HFF-Myc (cell line): Measurements from ENCODE around the gene TBC1D8.

Experiments
- DNase-seq: peaks from one replicate; pipeline ENCODE4 v3.0.0-alpha.2; 2011; ENCODE audit warnings: low read depth; ENCODE audit errors: extremely low read depth
- H3K4me3 ChIP-seq: replicated peaks from 2 replicates; pipeline ENCODE4 v1.5.1; 2011; ENCODE audit warnings: low read depth, mild to moderate bottlenecking, control low read depth, low read length
- TF ChIP-seq, protein P1 (sequence below): IDR thresholded peaks from 2 replicates; pipeline ENCODE4 v1.5.1; 2012; ENCODE audit warnings: mild to moderate bottlenecking, low read depth, low read length, control low read depth; ENCODE audit errors: missing control alignments

Gene TBC1D8

DNA sequence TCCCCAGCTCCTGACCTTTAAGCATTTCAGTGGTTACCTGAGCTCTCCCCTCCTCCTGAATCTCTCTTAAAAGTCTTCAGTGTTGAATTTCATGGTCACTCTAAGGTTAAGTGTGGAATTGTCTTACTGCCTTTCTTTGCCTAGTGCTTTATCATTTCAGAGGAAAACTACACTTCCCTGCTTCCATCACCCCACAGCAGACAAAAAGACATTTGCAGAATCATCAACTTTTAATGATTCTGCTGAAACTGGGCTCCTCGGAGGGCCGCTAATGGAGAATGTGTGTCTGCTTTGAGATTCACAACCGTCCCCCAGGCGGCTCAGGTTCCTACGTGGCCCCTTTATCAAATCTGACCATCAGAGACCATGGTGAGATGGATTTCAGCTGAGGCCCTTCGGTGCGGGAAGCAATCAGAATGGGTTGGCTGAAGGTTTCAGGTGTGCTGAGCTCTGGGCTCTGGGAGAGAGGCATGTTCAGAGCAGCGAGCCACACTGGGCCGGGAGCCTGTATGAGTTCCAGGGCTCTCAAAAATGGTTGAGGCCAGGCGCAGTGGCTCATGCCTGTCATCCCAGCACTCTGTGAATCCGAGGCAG, 41.9 kb upstream of the TBC1D8 start:
- DNase-seq, result no peak
- H3K4me3 ChIP-seq, result no peak overlapping the region
- TF ChIP-seq, protein P1, sequence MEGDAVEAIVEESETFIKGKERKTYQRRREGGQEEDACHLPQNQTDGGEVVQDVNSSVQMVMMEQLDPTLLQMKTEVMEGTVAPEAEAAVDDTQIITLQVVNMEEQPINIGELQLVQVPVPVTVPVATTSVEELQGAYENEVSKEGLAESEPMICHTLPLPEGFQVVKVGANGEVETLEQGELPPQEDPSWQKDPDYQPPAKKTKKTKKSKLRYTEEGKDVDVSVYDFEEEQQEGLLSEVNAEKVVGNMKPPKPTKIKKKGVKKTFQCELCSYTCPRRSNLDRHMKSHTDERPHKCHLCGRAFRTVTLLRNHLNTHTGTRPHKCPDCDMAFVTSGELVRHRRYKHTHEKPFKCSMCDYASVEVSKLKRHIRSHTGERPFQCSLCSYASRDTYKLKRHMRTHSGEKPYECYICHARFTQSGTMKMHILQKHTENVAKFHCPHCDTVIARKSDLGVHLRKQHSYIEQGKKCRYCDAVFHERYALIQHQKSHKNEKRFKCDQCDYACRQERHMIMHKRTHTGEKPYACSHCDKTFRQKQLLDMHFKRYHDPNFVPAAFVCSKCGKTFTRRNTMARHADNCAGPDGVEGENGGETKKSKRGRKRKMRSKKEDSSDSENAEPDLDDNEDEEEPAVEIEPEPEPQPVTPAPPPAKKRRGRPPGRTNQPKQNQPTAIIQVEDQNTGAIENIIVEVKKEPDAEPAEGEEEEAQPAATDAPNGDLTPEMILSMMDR, result no peak

DNA sequence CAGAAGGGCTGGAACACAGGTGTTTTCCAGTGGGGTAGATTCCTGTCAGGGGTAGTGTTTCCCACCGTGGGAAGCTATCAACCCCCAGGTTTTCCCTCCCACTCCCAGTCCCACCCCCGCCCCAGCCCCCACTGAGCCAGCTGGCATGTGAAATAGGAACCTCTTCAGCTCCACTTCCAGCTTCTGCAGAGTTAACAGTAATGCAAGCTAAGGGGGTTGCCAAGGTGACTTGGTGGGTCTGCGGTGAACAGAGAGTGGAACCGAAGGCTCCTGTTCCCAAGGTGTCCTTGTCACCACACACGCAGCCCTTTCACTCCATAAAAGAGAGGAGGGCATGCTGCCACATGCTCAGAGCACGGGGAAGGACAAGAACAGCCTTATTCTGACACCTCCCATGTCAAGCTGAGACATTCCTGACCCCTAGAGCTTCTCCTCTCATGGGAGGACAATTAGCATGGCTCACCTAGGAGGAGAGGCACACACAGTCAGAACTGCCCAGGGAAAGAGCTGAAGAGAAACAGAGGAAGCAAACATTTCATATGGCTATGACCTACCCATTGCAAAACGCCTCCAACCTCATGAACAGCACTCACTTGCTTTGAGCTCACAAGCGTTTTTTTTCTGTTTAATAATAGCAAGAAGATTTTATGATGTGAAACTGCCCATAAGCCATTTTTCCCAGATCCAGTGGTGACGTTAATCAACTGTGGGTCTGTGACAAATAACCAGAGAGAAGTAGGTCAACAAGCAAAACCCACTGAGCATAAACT, 39.8 kb upstream of the TBC1D8 start:
- TF ChIP-seq, protein P1, result no peak
- no peak for DNase-seq
- no peak overlapping the region for H3K4me3 ChIP-seq

DNA sequence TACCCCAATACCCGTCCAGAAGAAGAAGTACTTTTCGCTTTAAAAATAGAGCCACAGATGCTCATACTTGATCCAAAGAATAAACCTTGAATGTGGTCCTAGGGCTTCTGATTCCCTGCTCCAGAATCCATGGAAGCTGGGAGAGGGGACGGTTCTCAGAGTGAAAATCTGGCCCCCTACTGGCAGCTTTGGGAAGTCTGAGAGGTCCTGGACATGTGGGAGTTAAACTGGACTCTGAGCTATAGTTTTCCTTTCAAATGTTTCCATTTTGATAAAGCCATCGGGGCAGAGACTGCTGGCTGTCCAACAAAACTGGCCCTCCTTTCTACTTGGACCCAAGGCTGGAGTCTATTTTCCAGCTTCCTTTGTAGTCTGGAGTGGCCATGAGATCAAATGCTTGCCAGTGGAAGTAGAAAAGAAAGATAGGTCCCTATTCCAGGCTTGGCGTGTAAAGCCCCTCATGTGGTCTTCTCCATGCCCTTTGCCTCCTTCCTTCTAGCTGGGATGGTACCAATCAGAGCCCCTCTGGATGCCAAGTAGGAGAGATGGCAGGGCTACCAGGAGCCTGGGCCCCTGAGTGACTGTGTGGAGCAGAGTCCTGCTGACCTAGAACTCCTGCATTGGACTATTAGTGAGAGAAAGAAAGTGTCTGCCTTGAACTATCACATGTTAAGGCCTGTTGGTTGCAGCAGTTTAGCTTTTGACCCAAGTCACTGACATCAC, 37.7 kb upstream of the TBC1D8 start:
- DNase-seq, result no peak
- TF ChIP-seq, protein P1, result peak; percentile 88
- no peak overlapping the region for H3K4me3 ChIP-seq

DNA sequence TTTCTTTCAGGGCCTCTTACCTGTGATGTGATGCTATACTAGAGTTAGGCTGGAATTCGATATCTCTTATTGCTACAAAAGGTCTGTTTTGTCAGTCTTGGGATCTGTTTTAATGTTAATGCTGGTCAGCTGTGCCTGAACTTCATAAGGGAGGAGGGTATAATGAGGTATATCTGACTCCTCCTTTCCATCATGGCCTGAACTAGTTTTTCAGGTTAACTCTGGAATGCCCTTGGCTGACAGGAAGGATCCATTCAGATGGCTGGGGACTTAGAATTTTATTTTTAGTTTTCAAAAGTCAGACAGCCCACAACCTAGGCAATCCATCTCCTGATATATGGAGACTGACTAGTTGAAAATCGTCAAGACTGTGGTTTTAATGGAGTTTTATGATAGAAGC, 35.9 kb upstream of the TBC1D8 start:
- TF ChIP-seq, protein P1, result no peak
- DNase-seq, result no peak
- H3K4me3 ChIP-seq, result no peak overlapping the region

DNA sequence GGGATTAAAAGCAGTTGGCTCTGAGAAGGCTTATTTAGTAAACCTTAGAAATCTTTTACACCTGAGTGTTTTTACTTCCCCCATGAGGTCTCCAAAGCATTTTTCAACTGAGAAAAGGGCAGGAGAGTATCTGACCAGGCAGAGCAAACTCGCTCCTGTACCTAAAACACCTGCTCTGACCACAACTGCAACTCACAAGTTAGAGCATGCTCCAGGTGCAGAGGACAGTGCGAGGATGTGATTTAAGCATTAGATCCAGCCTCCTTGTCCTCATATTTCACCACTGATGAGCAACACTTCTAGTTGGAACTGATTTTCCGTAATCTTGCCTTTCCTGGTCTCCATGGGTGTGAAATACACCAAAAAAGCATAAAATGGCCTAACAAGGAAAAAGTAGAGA, 34.5 kb upstream of the TBC1D8 start:
- DNase-seq, result no peak
- TF ChIP-seq, protein P1, result no peak
- no peak overlapping the region for H3K4me3 ChIP-seq

DNA sequence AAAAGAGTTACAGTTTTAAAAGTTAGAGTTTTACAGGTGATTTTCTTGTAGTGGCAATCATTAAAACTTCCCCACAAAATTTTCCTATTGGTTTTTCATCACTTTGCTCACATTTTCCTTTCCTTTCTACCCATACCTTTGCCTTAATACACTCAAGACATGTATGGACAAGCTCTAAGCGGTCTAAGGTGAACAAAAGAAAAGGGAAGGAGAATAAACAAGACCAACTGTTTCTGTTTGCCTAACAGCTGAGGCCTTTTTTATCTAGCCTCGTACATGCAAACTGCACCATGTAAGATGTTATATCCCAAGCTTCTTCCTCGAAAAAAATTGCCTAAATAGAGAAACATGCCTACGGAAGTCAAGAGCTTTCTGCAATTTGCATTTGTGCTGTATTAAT, 33.9 kb upstream of the TBC1D8 start:
- TF ChIP-seq, protein P1, result no peak
- DNase-seq, result no peak
- no peak overlapping the region for H3K4me3 ChIP-seq
